Measurements from ENCODE around the gene DAZAP2.

DNA sequence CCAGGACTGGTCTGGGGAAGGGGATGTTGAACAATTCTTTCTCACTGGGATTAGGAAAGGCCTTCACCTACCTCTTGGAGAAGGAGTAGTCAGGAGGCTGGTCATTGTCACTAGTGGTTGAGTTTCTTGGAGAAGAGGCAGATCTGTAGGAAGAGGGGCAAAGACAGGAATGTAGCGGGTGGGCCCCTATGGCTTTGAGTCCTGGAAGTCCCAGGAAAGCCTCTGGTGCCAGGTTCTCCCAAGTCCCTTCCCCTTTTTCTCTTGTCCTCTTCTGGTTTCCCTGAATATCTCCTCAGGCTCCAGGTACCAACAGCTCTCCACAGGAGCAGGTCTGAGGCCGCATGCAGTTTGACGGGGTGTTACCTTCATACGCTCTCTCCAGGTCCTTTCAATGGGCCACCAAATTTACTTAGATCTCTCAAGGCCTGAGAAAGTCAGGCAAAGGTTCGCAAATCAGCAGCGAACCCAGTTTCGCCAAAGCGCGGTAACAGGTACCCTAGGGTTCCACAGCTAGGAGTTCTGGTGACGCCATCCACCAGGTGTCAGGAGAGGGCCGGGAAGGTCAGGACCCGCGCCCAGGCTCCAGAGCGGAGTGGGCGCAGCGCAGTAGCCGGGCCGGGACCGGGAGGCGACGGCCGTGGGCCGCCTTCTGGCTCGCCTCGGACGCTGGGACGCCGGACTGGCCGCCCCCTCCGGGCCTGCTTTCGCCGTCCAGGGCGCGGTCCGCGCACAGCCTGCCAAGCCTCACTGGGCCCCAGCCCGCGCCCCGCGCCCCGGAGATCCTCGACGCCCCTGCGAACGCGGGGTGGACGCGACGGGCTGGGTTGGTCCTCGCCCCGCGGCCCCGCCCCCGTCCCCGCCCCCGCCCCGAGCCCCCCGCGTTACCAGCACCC lies 30.8 kb downstream of the DAZAP2 start:
- TF ChIP-seq EZH2 (IDR thresholded peaks at IDR 0.05; ENCODE audit: low read length, unreplicated experiment) (no peak), EZH2phosphoT487 (IDR thresholded peaks at IDR 0.05; ENCODE audit: borderline replicate concordance, low read length) (no peak)
- TF ChIP-seq, protein P1, sequence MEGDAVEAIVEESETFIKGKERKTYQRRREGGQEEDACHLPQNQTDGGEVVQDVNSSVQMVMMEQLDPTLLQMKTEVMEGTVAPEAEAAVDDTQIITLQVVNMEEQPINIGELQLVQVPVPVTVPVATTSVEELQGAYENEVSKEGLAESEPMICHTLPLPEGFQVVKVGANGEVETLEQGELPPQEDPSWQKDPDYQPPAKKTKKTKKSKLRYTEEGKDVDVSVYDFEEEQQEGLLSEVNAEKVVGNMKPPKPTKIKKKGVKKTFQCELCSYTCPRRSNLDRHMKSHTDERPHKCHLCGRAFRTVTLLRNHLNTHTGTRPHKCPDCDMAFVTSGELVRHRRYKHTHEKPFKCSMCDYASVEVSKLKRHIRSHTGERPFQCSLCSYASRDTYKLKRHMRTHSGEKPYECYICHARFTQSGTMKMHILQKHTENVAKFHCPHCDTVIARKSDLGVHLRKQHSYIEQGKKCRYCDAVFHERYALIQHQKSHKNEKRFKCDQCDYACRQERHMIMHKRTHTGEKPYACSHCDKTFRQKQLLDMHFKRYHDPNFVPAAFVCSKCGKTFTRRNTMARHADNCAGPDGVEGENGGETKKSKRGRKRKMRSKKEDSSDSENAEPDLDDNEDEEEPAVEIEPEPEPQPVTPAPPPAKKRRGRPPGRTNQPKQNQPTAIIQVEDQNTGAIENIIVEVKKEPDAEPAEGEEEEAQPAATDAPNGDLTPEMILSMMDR (conservative IDR thresholded peaks at IDR 0.05; ENCODE audit: low read depth, low read length): peak; percentile 56

Data from PC-3 (cell line).